Stimulated activated CD4-positive, alpha-beta T cell treated with anti-CD3 and anti-CD28 coated beads, Interleukin-2, amount 100 ng/mL, for 48 hours (primary cell): ENCODE measurements around the gene LRRFIP1.
A peak's percentile ranks its signal among the peaks of the same experiment; 100 is the strongest.

Experiments used
- DNase-seq, 2 donors: peaks; one replicate each; pipeline ENCODE4 v3.0.0-alpha.2; 2020

The LRRFIP1 gene

DNA sequence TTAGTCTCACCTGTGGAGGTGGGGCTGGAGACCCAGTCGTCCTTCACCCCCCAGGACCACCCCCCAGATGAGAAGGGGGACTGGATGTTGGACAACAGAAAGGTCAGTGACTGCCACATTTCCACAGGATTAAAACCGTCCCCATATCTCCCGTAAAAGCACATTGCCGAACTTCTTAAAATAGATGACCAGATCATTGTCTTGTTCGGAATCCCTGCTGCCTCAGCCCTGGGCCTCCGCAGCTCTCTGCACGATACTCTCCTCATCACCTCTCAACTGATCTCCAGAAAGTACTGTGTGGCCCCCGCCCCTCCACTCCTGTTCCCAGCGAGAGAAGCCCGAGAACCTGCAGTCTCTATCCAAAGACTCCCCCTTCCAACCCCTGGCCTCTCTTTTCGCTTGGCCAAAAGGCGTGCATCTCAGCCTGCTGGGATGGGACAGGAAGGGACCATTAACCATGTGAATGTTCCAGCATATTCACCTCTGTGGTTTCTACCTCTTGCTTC, 13.2 kb downstream of the LRRFIP1 start:
- DNase-seq = no peak

GRCh38 chr2:237642038-237642734, 14.8 kb downstream of the LRRFIP1 start:
- no peak for DNase-seq

GRCh38 chr2:237643066-237643465, 15.7 kb downstream of the LRRFIP1 start:
- DNase-seq = no peak

DNA sequence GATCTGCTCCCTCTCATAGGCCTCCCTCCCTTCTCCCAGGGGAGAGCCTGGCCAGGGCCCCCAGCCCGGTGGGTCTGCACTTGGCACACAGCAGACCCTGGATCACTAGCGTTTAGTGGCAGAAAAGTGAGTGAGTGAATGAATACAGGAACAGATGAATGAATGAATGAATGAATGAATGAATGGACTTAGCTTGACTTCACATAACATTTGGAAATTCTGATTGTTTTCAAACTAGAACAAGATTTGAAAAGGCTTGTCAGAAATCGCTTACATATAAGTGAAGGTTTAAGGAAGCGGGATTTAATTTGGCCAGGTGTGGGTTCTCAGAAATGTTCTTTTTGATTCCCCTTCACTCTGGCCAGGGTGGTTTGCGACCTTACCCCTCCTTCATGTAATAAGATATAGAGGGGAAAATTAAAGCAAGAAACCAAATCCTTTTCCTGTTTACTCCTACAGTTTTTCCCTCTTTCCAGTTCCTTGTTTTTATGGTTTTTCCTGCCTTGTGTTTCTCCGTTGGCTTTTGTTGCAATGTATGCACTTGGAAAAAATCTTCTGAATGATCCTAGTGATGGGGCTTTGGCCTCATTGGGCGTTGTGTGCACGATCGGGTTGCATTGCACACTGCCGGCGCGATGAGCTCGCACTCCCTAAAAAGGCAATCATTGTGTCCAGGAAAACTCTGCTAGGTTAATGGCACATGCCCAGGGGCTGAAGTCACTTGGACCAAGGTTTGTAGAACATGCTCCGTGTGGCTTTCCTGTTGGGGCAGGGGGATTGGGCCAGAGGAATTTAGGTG, 16.4 kb downstream of the LRRFIP1 start:
- DNase-seq = no peak

- DNase-seq = no peak
Observed at GRCh38 chr2:237644381-237644703, 17.0 kb downstream of the LRRFIP1 start.

DNA sequence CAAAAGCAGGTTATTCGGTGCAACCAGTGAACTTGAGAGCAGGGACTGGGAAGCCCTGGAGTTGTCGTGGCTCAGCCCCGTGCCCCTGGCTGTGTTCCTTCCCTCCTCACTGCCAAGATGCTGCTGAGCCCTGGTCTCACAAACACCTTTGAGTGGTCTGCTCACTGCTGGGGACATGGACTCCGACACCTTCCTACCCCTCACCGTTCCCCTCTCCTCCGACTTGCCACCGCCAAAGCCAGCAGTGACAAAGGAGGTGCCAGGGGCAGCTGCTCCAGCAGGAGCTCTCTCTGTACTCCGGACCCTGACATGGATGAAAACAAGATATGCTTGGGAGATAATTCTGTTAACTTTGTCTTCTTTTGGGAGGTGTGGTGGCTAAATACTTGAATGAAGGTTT, 17.9 kb downstream of the LRRFIP1 start:
- no peak for DNase-seq

DNA sequence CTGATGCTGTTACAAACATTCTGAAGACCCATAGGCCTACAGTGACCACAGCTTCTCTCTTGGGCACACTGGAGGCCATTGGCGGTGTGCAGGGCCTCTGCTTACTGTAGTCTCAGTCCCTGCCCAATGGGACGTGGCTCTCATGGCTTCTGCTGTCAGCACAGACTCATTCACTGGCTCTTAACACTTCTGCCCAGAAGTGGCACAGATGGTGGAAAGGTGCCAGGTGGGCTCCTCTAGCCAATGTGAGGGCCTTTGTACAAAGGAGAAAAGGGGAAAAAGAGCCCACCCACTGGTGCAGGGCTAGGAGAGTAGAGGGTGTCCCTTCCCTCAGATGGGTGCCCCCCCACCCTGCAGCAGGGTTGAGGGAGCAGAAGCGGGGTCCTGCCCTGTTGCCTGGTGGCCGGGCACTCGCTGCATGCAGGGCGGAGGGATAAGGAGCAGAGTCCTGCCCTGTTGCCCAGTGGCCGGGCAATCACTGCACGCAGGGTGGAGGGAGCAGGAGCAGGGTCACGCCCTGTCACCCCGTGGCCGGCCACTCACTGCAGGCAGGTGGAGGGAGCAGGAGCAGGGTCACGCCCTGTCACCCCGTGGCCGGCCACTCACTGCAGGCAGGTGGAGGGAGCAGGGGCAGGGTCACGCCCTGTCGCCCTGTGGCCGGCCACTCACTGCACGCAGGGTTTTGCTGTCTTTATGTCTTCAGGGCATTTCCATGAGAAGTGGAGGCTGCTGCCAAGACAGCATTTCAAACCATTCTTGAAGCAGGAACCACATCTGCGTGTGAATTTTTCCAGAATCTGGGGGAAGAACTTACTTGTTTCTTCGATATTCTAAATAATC, 20.0 kb downstream of the LRRFIP1 start:
- DNase-seq = no peak

GRCh38 chr2:237648016-237648381, 20.6 kb downstream of the LRRFIP1 start:
- no peak for DNase-seq

- no peak for DNase-seq
Observed at GRCh38 chr2:237649541-237650454, 22.4 kb downstream of the LRRFIP1 start.

- no peak for DNase-seq
Observed at GRCh38 chr2:237650455-237650850, 23.1 kb downstream of the LRRFIP1 start.

DNA sequence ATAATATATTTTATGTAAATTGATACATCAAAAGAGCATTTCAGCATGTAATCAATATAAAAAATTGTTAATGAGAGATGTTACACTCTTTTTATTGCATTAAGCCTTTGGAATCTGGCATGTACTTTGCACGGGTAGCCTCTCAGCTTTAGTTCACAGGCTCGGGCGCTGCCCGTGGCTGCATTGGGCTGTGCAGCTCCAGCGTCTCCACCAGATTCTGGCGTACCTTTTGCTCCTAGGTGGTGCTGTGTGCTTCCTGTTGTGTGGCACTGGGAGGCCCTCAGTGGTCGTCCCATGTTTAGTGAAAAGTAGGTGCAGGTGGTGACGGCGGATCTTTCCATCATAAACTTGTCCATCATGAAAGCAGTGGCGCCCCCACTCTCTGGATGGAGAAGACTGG, 24.4 kb downstream of the LRRFIP1 start:
- DNase-seq = no peak

DNA sequence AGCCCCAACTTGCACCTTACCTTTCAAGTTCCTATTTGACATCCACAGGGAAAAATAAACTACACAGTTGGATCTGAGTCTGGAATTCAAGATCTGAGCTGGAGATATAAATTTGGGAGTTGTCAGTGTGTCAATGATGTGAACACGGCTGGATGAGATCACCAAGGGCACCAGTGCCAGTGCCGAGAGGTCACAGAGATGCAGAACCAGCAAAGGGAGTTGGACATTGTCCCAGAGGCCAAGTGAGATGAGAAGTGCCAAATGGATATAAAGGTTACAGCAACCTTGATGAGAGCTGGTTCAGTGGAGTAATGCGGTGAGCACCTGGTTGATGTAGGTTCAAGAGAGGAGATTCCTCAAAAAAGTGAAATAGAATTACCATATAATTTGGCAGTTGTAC, 24.8 kb downstream of the LRRFIP1 start:
- no peak for DNase-seq

GRCh38 chr2:237652854-237653253, 25.5 kb downstream of the LRRFIP1 start:
- DNase-seq = no peak

GRCh38 chr2:237653776-237654558, 26.6 kb downstream of the LRRFIP1 start:
- no peak for DNase-seq

GRCh38 chr2:237657063-237657462, 29.7 kb downstream of the LRRFIP1 start:
- DNase-seq = no peak

DNA sequence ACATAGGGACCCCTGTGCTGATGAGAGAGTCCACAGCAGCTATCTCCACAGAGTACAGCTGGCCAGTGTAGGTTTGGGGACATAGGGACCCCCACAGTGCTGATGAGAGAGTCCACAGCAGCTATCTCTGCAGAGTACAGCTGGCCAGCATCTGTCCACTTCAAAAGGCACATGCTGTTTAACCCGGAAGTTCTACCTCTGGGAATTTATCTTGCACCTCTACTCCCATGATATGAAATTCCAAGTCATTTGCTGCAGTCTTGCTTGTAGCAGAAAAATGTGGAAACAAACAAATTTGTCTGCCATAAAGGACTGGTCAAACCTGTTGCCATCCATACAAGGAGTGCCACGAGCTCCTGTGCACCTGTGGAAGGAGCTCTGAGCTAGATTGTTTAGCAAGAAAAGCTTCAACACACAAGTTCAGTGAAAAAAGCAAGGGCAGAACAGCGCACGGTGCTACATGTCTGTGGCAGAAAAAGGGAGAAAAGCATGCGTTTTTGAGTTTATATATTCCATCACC, 33.1 kb downstream of the LRRFIP1 start:
- no peak for DNase-seq

DNA sequence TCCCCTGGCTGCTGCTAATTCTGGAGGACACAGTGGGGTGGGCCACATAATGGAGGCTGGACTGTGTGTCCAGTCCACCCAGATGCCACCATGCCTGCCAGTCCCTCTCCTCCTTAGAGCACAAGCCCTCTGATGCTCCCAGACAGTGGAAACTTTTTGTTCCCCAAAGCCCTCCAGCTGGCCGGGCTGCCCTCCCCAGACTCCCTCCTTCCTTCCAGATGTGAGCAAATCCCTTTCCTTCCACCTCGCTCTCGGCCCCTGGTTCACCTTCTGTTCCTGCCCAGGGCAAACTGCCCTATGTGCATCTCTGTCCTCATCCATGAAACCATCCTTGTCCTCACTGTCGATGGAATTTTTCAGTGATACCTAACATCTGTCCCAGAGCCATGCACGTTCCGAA, 33.9 kb downstream of the LRRFIP1 start:
- no peak for DNase-seq

- DNase-seq = no peak
Observed at GRCh38 chr2:237661799-237662328, 34.5 kb downstream of the LRRFIP1 start.

DNA sequence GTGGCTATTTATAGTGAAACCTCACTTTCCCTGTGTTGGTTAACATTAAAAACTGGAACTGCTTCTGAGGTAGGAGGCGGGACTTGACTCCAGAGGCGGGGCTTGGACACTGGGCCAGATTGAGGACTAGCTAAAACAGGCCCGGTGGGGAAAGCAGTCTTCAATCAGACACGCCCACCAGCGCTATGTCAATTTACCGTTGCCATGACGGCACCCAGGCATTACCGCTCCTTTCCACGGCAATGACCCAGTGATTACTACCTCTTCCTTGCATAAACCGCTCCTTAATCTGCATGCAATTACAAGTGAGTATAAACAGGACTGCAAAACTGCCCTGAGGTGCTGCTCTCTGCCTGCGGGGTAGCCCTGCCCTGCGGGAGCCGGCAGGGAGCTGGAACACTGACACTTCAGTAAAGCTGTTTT, 35.3 kb downstream of the LRRFIP1 start:
- peak; percentile 43 to 53 for DNase-seq

DNA sequence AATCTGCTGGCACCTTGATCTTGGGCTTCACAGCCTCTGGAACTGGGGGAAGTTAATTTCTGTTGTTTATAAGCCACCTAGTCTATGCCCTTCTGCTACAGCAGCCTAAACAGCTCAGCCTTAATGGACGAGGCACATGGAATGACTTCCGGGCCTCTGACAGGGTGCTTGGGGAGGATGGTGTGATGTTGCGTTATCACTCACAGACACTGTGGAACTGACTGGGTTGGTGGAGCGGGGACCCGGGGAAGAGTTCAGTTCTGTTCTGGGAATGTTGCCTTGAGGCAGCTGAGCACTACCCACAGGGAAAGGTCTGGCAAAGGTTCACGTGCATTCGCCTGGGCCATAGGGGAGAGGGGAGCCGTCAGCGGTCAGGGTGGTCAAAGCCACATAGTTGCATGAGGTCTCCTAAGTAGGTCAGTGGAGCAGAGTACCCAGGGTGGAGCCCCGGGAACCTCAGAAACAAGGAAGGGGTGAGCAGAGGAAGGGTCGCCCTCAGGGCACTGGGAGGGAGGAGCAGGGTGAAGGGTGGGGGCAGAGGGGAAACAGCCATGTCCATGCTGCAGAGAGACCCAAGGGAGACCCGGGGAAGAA, 36.2 kb downstream of the LRRFIP1 start:
- no peak for DNase-seq

- no peak for DNase-seq
Observed at GRCh38 chr2:237664151-237664550, 36.8 kb downstream of the LRRFIP1 start.
